SJSA1 (cell line): ENCODE results near the gene CNTNAP2. TPM values are rescaled to one million over a fixed set of nuclear protein-coding genes. Genes with fewer than 3 reads are reported as not detected.
"Not testable (repeated sequence)": the region's sequence is repeated elsewhere in the genome, so short reads cannot be mapped to it uniquely, and the experiment has no call there.

Source experiments
- DNase-seq, 2 experiments: peaks; one replicate each; pipeline ENCODE4 v3.0.0-alpha.2; 2015 to 2020; ENCODE audit warnings: low spot score in 2 of 2, low read depth in 1 of 2
- H3K27ac ChIP-seq: fragments of 250-450 bp; sonication (Bioruptor Pico); 2 replicates; pipeline ENCODE4 v1.5.1; 2020; ENCODE audit warnings: mild to moderate bottlenecking, moderate library complexity
- H3K27me3 ChIP-seq: fragments of 250-450 bp; sonication (Bioruptor Pico); replicated peaks from 2 replicates; pipeline ENCODE4 v1.5.1; 2020; ENCODE audit warnings: mild to moderate bottlenecking, moderate library complexity
- H3K36me3 ChIP-seq: fragments of 250-450 bp; sonication (Bioruptor Pico); 2 replicates; pipeline ENCODE4 v1.5.1; 2020; ENCODE audit warnings: mild to moderate bottlenecking
- H3K4me1 ChIP-seq: fragments of 250-450 bp; sonication (Bioruptor Pico); replicated peaks from 2 replicates; pipeline ENCODE4 v1.6.1; 2021; ENCODE audit warnings: mild to moderate bottlenecking
- H3K4me3 ChIP-seq: fragments of 250-450 bp; sonication (Bioruptor Pico); 2 replicates; pipeline ENCODE4 v1.5.1; 2020; ENCODE audit warnings: mild to moderate bottlenecking
- H3K9me3 ChIP-seq: fragments of 250-450 bp; sonication (Bioruptor Pico); replicated peaks from 2 replicates; pipeline ENCODE4 v1.5.1; 2020; ENCODE audit warnings: mild to moderate bottlenecking
- total RNA-seq: library from RNA; depleted of rRNA; stranded (reverse); fragments of >200 nt; shearing (Covaris generic); gene quantifications from 2 replicates; pipeline ENCODE4 v1.2.3, GENCODE V29; 2014

CNTNAP2 gene
- total RNA-seq, 1 experiment from 2014 or later = 0.29 TPM

DNA sequence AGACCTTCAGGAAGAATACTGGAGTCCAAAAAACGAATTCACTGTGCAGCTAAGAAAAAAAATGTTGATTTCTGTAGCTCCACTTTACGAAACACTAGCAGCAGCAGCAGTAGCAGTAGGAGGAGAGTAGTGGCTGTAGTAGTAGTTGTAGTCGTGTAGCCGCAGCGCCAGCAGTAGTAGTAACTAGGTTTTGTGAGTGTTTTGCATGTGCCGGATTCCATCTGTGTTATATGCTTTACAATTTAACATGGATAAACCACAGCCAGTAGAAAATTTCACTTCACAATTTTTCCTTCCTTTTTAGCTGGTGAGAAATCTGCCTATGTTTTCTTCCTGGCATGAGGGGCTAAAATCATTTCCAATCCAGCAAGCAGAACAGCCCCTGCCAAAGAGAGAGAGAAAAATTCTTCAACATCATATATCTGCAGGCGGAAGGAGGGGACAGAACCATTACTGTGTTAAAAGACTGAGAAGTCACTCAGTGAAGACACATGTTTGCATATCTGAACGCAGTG, 2325.6 kb downstream of the CNTNAP2 start:
- no peaks in the 10 kb centered on the region for H3K36me3 ChIP-seq

DNA sequence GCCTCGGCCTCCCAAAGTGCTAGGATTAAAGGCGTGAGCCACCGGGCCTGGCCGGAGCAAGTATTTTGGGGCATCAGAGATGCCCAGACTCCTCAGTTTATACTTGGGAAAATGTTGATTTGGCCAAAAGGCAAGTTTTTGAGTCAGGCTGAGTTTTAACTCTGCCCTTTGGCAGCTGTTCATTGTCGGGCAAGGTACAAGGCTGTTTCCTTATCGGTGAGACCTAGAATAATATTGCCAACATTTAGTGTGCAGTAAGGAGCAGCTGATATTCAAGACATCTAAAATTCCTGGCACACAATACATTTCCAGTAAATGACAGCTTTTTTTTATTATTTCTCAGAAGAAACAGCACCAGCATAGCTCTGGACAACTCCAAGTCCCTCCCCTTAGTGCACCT, 2326.3 kb downstream of the CNTNAP2 start:
- no peaks in the 10 kb centered on the region for H3K4me1 ChIP-seq
- H3K27ac ChIP-seq = no peak overlapping the region
- H3K9me3 ChIP-seq = no peaks in the 10 kb centered on the region; the same call in 1 of the 2 replicates
- no peak for DNase-seq
- no peaks in the 10 kb centered on the region for H3K27me3 ChIP-seq
- no peaks in the 10 kb centered on the region for H3K36me3 ChIP-seq
- no peak overlapping the region for H3K4me3 ChIP-seq

More for the DNA sequence above, 2325.6 kb downstream of the CNTNAP2 start:
- no peak overlapping the region for H3K27ac ChIP-seq
- H3K27me3 ChIP-seq = no peaks in the 10 kb centered on the region
- DNase-seq = no peak
- no peak overlapping the region for H3K4me3 ChIP-seq
- no peaks in the 10 kb centered on the region for H3K4me1 ChIP-seq
- H3K9me3 ChIP-seq = no peaks in the 10 kb centered on the region; the same call in 1 of the 2 replicates

- DNase-seq = no peak
- H3K4me3 ChIP-seq = no peak overlapping the region
- H3K27me3 ChIP-seq = no peaks in the 10 kb centered on the region
- H3K36me3 ChIP-seq = no peaks in the 10 kb centered on the region
- H3K4me1 ChIP-seq = no peaks in the 10 kb centered on the region
- H3K9me3 ChIP-seq = no peaks in the 10 kb centered on the region; the same call in 1 of the 2 replicates
- H3K27ac ChIP-seq = no peak overlapping the region
Measured at GRCh38 chr7:148445260-148446044, 2328.9 kb downstream of the CNTNAP2 start.

DNA sequence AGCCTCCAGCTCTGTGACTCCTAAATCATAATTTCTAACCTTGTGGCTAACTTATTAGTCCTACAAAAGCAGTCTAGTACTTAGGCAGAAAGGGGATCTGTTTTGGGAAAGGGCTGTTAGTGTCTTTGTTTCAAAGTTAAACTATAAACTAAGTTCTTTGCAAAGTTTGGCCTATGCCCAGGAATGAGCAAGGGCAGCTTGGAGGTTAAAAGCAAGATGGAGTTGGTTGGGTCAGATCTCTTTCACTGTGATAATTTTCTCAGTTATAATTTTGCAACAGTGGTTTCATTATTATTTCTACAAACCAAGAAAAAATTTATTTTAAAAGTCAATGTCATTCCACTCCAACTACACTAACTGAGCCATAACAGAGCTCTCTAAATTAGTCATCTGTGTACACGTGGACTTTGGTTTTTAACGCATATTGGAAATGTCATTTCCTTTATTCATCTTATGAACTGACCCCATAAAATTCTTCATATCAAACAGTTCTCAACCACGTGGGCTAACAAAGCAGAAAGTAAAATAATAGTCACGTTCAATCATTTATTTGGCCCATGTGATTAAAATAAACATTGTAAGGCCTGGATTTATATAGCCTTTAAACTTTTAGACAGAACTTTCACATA, 2330.7 kb downstream of the CNTNAP2 start:
- Histone ChIP-seq H3K36me3 (no peaks in the 10 kb centered on the region), H3K9me3 (no peaks in the 10 kb centered on the region; the same call in 1 of the 2 replicates), H3K27me3 (no peaks in the 10 kb centered on the region), H3K27ac (no peak overlapping the region), H3K4me3 (no peak overlapping the region), H3K4me1 (no peaks in the 10 kb centered on the region)
- no peak for DNase-seq

GRCh38 chr7:148451526-148451925, 2334.9 kb downstream of the CNTNAP2 start:
- H3K27me3 ChIP-seq, H3K4me3 ChIP-seq, H3K9me3 ChIP-seq, H3K27ac ChIP-seq, H3K36me3 ChIP-seq, DNase-seq, H3K4me1 ChIP-seq: not testable (repeated sequence)

GRCh38 chr7:148456351-148456750, 2339.8 kb downstream of the CNTNAP2 start:
- Histone ChIP-seq H3K36me3 (no peaks in the 10 kb centered on the region), H3K27ac (no peak overlapping the region), H3K9me3 (no peaks in the 10 kb centered on the region), H3K4me1 (no peaks in the 10 kb centered on the region), H3K4me3 (no peak overlapping the region), H3K27me3 (no peaks in the 10 kb centered on the region)
- no peak for DNase-seq

- H3K4me1 ChIP-seq = no peaks in the 10 kb centered on the region
- DNase-seq = no peak
- H3K27me3 ChIP-seq = no peaks in the 10 kb centered on the region
- no peaks in the 10 kb centered on the region for H3K9me3 ChIP-seq
- no peak overlapping the region for H3K4me3 ChIP-seq
- H3K36me3 ChIP-seq = no peaks in the 10 kb centered on the region
- no peak overlapping the region for H3K27ac ChIP-seq
Measured at GRCh38 chr7:148457310-148457921, 2340.8 kb downstream of the CNTNAP2 start.

DNA sequence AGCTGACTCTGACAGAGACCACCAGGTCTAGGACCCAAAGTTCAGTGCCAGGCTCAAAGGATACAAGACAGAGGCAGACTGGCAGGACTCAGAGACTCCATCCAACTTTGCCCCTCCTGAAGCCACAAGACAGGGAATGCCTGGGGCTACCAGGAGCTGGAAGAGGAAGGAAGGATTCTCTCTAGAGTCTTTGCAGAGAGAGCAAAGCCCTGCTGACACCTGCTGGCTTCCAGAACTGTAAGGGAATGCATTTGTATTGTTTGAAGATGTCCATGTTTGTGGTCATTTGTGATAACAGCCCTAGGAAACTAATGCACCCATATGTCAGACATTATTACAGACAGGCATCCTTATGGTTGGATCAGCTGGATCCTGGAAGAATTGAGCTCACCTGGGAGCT, 2341.7 kb downstream of the CNTNAP2 start:
- H3K9me3 ChIP-seq = no peaks in the 10 kb centered on the region
- no peaks in the 10 kb centered on the region for H3K36me3 ChIP-seq
- H3K27me3 ChIP-seq = no peaks in the 10 kb centered on the region
- no peak overlapping the region for H3K4me3 ChIP-seq
- no peak overlapping the region for H3K27ac ChIP-seq
- DNase-seq = no peak
- H3K4me1 ChIP-seq = no peaks in the 10 kb centered on the region

DNA sequence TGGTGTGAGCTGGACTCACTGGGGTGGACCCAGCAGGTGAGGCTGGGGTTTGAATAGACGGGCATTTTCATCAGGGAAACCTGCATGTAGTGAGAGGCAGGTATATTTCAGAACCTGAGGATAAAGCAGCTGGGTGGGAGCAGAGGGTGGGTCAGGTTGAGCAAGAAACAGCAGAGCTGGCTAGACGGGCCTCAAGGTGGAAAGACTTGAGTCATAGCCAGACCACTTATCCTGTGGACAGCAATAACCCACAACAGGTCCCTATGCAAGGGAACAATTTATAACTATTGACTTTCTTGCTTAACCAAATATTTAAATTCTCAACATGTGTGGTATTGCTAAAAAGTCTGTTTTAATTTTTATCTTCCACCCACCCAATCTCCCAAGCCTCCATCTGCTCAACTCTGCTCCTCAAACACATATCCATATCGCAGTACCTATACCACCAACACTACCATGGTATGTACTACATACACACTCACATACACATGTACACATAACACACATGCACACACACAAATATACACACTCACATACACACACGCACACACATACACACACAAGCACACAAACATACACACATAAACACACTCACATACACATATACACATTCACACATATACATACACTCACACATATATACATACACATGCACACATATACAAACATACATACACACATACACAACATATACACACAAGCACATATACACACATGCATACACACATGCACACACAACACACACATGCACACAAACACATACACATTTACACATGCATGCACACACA, 2345.0 kb downstream of the CNTNAP2 start:
- H3K36me3 ChIP-seq = no peaks in the 10 kb centered on the region
- H3K4me3 ChIP-seq = no peak overlapping the region
- H3K27me3 ChIP-seq = no peaks in the 10 kb centered on the region
- no peak overlapping the region for H3K27ac ChIP-seq
- DNase-seq = no peak
- H3K4me1 ChIP-seq = no peaks in the 10 kb centered on the region
- no peaks in the 10 kb centered on the region for H3K9me3 ChIP-seq

DNA sequence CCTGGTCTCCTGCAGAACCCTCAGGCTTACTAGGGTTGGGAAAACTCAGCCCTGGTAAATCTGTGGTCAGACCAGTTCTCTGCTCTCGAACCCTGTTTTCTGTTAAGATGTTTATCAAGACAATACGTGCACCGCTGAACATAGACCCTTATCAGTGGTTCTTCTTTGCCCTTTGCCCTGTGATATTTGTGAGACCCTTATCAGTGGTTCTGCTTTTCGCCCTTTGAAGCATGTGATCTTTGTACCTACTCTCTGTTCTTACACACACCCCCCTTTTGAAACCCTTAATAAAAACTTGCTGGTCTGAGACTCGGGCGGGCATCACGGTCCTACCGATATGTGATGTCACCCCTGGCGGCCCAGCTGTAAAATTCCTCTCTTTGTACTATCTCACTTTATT, 2346.2 kb downstream of the CNTNAP2 start:
- not testable (repeated sequence) for DNase-seq, H3K27ac ChIP-seq, H3K4me3 ChIP-seq, H3K36me3 ChIP-seq, H3K9me3 ChIP-seq, H3K27me3 ChIP-seq, H3K4me1 ChIP-seq

DNA sequence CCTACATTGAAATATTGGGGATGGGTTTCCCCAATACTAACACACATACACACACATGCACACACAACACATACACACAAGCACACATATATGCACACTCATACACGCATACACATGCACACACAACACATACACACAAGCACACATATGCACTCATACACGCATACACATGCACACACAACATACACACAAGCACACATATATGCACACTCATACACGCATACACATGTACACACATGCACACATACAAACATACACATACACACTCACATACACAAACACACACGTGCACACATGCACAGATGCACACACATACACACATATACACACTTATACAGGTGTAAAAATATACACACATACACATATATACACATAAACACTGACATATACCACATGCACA, 2346.6 kb downstream of the CNTNAP2 start:
- H3K36me3 ChIP-seq = no peaks in the 10 kb centered on the region
- H3K4me1 ChIP-seq = no peaks in the 10 kb centered on the region
- no peaks in the 10 kb centered on the region for H3K9me3 ChIP-seq
- H3K27ac ChIP-seq = no peak overlapping the region
- peaks cover 4% of the 10 kb centered on the region; the same call in 1 of the 2 replicates for H3K27me3 ChIP-seq
- DNase-seq = no peak
- no peak overlapping the region for H3K4me3 ChIP-seq

DNA sequence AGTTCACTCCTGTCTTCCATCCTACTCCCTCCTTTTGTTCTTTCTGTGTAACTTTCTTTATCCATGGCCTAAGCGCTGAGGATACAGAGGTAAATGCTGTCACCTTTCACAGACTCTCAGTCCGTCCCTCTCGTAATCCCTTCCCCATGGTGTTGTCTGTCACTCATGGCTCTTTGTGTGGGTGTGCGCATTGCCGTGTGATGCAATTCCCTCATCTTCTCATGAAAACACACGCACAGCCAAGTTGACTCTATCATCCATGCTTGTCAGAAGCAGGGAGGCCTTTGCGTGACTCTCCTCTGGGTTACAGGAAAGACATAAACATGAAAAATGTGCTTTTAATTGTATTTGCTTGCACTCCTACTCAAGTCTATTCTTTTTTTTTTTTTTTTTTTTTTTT, 2348.3 kb downstream of the CNTNAP2 start:
- no peak for DNase-seq
- Histone ChIP-seq H3K9me3 (no peaks in the 10 kb centered on the region), H3K4me1 (no peaks in the 10 kb centered on the region), H3K27ac (no peak overlapping the region), H3K4me3 (no peak overlapping the region), H3K27me3 (peaks cover 4% of the 10 kb centered on the region; the same call in 1 of the 2 replicates), H3K36me3 (no peaks in the 10 kb centered on the region)

DNA sequence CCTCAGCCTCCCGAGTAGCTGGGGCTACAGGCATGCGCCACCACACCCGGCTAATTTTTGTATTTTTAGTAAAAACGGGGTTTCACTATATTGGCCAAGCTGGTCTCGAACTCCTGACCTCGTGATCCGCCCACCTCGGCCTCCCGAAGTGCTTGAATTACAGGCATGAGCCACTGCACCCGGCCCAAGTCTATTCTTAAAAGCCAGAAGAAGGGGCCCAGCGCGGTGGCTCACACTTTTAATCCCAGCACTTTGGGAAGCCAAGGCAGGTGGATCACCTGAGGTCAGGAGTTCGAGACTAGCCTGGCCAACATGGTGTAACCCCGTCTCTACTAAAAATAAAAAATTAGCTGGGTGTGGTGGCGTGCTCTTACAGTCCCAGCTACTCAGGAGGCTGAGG, 2348.8 kb downstream of the CNTNAP2 start:
- not testable (repeated sequence) for H3K27me3 ChIP-seq, H3K36me3 ChIP-seq, H3K4me3 ChIP-seq, H3K4me1 ChIP-seq, DNase-seq, H3K27ac ChIP-seq, H3K9me3 ChIP-seq
